Stomach smooth muscle (tissue), 2 donors: ENCODE data around the gene RELT.
A peak's percentile ranks its signal among the peaks of the same experiment; 100 is the strongest.
"Not testable (repeated sequence)": the region's sequence is repeated elsewhere in the genome, so short reads cannot be mapped to it uniquely, and the experiment has no call there.

Experiments
- H3K27ac ChIP-seq: one replicate; pipeline ENCODE4 v1.7.0; 2013; ENCODE audit warnings: mild to moderate bottlenecking, low read length, inconsistent platforms
- H3K27me3 ChIP-seq, 2 donors: one replicate each; pipeline ENCODE4 v1.7.0; 2013; ENCODE audit warnings: low read length in 2 of 2; ENCODE audit not compliant: insufficient read depth in 2 of 2, control insufficient read depth in 1 of 2
- H3K36me3 ChIP-seq, 2 donors: one replicate each; pipeline ENCODE4 v1.7.0; 2013; ENCODE audit warnings: low read length in 2 of 2; ENCODE audit not compliant: control insufficient read depth in 2 of 2, insufficient read depth in 2 of 2
- H3K4me1 ChIP-seq: one replicate; pipeline ENCODE4 v1.7.0; 2013; ENCODE audit warnings: low read length; ENCODE audit not compliant: control insufficient read depth, insufficient read depth
- H3K4me3 ChIP-seq, 2 donors: one replicate each; pipeline ENCODE4 v1.7.0; 2013; ENCODE audit warnings: low read length in 2 of 2
- H3K9ac ChIP-seq, 2 donors: one replicate each; pipeline ENCODE4 v1.7.0; 2013; ENCODE audit warnings: low read length in 2 of 2, mild to moderate bottlenecking in 1 of 2
- H3K9me3 ChIP-seq, 2 donors: one replicate each; pipeline ENCODE4 v1.7.0; 2013; ENCODE audit warnings: low read length in 2 of 2; ENCODE audit not compliant: control insufficient read depth in 2 of 2
- donor health status: healthy.
- donor health status: Pancreatic carcinoma.

RELT gene

GRCh38 chr11:73422886-73423285 lies 46.7 kb downstream of the RELT start:
- H3K9ac ChIP-seq, result no peak overlapping the region
- no peaks in the 10 kb centered on the region for H3K9me3 ChIP-seq
- H3K4me3 ChIP-seq, result no peak overlapping the region
- H3K36me3 ChIP-seq, result peaks cover 6 to 9% of the 10 kb centered on the region in 2 donors
- no peaks in the 10 kb centered on the region for H3K27me3 ChIP-seq
- no peak overlapping the region for H3K27ac ChIP-seq
- H3K4me1 ChIP-seq, result no peaks in the 10 kb centered on the region

- Histone ChIP-seq H3K36me3 (peaks cover 4 to 6% of the 10 kb centered on the region in 2 donors), H3K27ac (no peak overlapping the region), H3K4me3 (no peak overlapping the region), H3K4me1 (no peaks in the 10 kb centered on the region), H3K9me3 (no peaks in the 10 kb centered on the region), H3K27me3 (no peaks in the 10 kb centered on the region), H3K9ac (no peak overlapping the region)
Observed at GRCh38 chr11:73423506-73423905, 47.3 kb downstream of the RELT start.

DNA sequence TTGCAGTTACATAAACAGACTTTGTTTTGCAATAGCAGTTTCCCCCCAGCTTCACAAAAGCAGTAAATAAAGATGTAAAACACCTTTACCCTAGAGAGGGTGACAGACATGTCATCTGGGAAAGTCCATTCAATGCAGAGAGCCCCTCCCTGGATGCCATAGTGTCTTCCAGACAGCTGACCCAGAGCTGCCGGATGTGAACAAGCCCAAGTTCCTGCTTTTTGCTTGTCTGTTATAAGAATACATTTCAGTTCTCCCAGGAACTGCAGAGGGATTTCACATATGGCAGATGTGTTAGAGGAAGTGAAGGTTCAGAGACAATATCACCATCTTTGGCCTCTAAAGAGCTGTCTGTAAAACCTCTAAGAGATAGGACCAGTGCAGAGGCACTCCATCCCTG lies 48.9 kb downstream of the RELT start:
- Histone ChIP-seq H3K9ac (no peak overlapping the region), H3K36me3 (no peaks in the 10 kb centered on the region), H3K9me3 (no peaks in the 10 kb centered on the region), H3K27me3 (no peaks in the 10 kb centered on the region), H3K4me3 (no peak overlapping the region), H3K27ac (no peak overlapping the region), H3K4me1 (no peaks in the 10 kb centered on the region)

DNA sequence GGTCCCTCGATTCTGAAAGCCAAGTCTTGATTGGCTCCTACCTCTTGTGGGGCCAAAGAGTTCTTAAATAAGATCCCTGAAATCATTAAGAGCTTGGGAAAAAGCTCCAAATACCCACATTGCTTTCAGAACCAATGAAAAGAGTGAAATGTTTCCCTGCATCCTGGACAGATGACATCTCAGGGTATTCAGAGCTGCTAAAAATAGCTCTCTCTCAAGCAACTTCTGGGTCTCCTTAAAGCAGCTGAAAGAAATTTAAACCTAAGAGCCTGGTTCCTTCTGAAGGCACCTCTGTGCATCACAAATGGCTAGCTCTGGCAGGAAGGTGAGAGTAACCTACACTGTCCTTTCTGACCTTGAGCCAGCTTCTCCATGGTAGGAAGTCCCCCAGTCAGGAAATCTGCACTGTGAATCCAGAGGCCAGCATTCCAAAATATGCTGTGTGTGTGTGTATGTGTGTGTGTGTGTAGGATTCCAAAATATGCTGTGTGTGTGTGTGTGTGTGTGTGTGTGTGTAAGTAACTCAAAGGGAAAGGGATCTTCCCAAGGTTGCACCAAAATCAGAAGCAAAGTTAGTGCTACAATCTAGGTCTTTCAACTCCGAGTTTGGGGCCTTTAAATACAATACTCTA lies 50.1 kb downstream of the RELT start:
- peak overlapping the region in 1 of 2 donors; percentile 28 for H3K4me3 ChIP-seq
- H3K36me3 ChIP-seq, result peaks cover 0 to 3% of the 10 kb centered on the region in 2 donors
- H3K4me1 ChIP-seq, result no peaks in the 10 kb centered on the region
- no peak overlapping the region for H3K9ac ChIP-seq
- H3K27ac ChIP-seq, result peak overlapping the region; percentile 7
- no peaks in the 10 kb centered on the region for H3K9me3 ChIP-seq
- H3K27me3 ChIP-seq, result no peaks in the 10 kb centered on the region

- peaks cover 0 to 3% of the 10 kb centered on the region in 2 donors for H3K36me3 ChIP-seq
- no peaks in the 10 kb centered on the region for H3K4me1 ChIP-seq
- no peaks in the 10 kb centered on the region for H3K9me3 ChIP-seq
- H3K27me3 ChIP-seq, result no peaks in the 10 kb centered on the region
- no peak overlapping the region for H3K27ac ChIP-seq
- no peak overlapping the region for H3K9ac ChIP-seq
- no peak overlapping the region for H3K4me3 ChIP-seq
Observed at GRCh38 chr11:73428227-73428626, 52.0 kb downstream of the RELT start.

DNA sequence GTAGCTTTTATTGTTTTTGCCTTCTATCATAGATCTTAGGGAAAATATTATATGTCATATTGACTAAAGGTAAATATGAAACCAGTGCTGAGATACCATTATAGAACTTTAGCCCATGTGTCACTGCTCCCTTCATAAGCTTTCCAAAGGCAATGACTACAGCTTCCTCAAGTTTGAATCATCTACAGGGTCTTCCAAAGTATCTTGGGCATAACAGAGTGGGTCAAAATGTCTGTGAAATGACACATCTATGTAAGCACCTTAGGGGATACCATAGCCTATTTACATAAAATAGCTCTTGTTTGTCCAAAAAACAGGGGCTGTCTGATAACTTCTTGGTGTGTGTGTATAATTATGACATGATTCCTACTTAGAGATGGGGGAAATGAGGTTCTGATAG lies 52.5 kb downstream of the RELT start:
- Histone ChIP-seq H3K36me3 (peaks cover 0 to 3% of the 10 kb centered on the region in 2 donors), H3K4me1 (no peaks in the 10 kb centered on the region), H3K9me3 (no peaks in the 10 kb centered on the region), H3K9ac (no peak overlapping the region), H3K27me3 (no peaks in the 10 kb centered on the region), H3K4me3 (no peak overlapping the region), H3K27ac (no peak overlapping the region)

DNA sequence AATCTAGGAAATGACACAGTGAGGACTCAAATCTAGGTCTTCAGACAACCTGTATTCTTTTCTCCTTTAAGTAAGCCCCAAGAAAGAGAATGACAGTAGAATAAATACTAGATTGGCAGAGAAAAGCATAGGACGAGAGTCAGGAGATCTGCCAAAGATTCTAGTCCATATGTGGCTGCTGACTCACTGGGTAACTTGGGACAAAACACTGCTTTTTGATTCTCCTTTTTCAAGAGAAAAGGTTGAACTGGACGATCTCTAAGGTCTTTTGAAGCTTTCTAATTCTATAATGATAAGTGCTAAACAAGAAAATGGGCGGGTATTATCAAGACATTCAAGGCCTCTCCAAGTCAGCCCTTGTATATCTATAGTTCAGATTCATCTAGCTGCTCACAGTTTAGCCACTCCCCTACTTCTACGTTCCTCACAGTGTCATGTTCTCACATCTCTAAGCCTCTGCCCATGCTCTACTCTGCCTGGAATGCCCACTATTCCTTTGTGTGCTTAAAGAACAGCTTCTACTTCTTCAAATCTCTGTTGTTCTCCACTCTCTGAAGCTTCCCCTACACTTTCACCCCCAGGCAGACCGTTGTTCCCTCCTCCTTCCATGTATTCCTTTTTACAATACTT lies 53.0 kb downstream of the RELT start:
- H3K4me3 ChIP-seq, result no peak overlapping the region
- no peaks in the 10 kb centered on the region for H3K4me1 ChIP-seq
- no peak overlapping the region for H3K9ac ChIP-seq
- H3K9me3 ChIP-seq, result no peaks in the 10 kb centered on the region
- H3K27ac ChIP-seq, result no peak overlapping the region
- H3K27me3 ChIP-seq, result no peaks in the 10 kb centered on the region
- H3K36me3 ChIP-seq, result peaks cover 0 to 3% of the 10 kb centered on the region in 2 donors

- Histone ChIP-seq H3K27ac (no peak overlapping the region), H3K4me1 (no peaks in the 10 kb centered on the region), H3K4me3 (no peak overlapping the region), H3K36me3 (peaks cover 0 to 3% of the 10 kb centered on the region in 2 donors), H3K9ac (no peak overlapping the region), H3K27me3 (no peaks in the 10 kb centered on the region), H3K9me3 (no peaks in the 10 kb centered on the region)
Observed at GRCh38 chr11:73430326-73430725, 54.1 kb downstream of the RELT start.

DNA sequence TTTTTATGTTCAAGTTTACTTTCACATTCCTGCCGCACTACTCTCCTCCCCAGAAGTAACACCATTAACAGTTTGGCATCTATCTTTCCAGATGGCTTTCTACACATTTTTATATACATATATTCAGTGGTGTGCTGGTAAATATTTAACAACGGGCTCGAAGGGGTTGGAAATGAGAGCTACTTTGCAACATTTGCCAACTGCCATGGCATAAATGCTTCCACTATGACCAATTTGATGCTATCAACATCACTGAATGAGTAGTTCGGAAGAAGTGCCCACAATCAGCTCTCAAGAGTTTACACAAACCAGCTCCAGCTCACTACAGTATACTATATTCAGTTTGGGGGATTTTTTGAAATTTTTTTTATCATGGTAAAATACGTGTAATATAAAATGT lies 55.2 kb downstream of the RELT start:
- no peaks in the 10 kb centered on the region for H3K9me3 ChIP-seq
- H3K27me3 ChIP-seq, result no peaks in the 10 kb centered on the region
- no peak overlapping the region for H3K4me3 ChIP-seq
- H3K9ac ChIP-seq, result no peak overlapping the region
- H3K27ac ChIP-seq, result no peak overlapping the region
- H3K36me3 ChIP-seq, result peaks cover 0 to 3% of the 10 kb centered on the region in 2 donors
- no peaks in the 10 kb centered on the region for H3K4me1 ChIP-seq

GRCh38 chr11:73436859-73437258 lies 60.7 kb downstream of the RELT start:
- not testable (repeated sequence) for H3K36me3 ChIP-seq, H3K9ac ChIP-seq, H3K9me3 ChIP-seq, H3K27ac ChIP-seq, H3K4me1 ChIP-seq, H3K27me3 ChIP-seq, H3K4me3 ChIP-seq
